ENCODE results near the gene DPP9. TPM values are rescaled to one million over a fixed set of nuclear protein-coding genes. Genes with fewer than 3 reads are reported as not detected.
A peak's percentile ranks its signal among the peaks of the same experiment; 100 is the strongest.

DPP9 gene
- total and polyA plus RNA-seq, 2 of the 13 experiments (the other 11 are each of a cell fraction or from before 2014, with no cell fraction given): 8.4 to 25.8 TPM

GRCh38 chr19:4638828-4639530 is 84.7 kb downstream of the DPP9 start, which contains the start of gene TNFAIP8L1 (continued):
- no peak for TF ChIP-seq ZNF383 (CRISPR knock-in tag; IDR thresholded peaks at IDR 0.05; ENCODE audit: borderline replicate concordance)
- 0 out of 2 replicates have a peak, but pooled peaks have one; percentile 25 for TF ChIP-seq DNMT3B (CRISPR knock-in tag; conservative IDR thresholded peaks at IDR 0.05)
- TF ChIP-seq CBFB (CRISPR knock-in tag; IDR thresholded peaks at IDR 0.05): no peak
- no peak for TF ChIP-seq ZBTB10 (CRISPR knock-in tag; IDR thresholded peaks at IDR 0.05; ENCODE audit: borderline replicate concordance)
- no peak for TF ChIP-seq CAMTA2 (CRISPR knock-in tag; IDR thresholded peaks at IDR 0.05; ENCODE audit: borderline replicate concordance)
- TF ChIP-seq EHMT2 (IDR thresholded peaks at IDR 0.05; ENCODE audit: borderline replicate concordance, low read depth, low read length): no peak
- TF ChIP-seq SP4 (CRISPR knock-in tag; IDR thresholded peaks at IDR 0.05): peak; percentile 92
- 0 out of 2 replicates have a peak, but pooled peaks have one; percentile 46 for TF ChIP-seq ZNF235 (CRISPR knock-in tag; IDR thresholded peaks at IDR 0.05; ENCODE audit: borderline replicate concordance)
- peak; percentile 81 for TF ChIP-seq NFYB (CRISPR knock-in tag; IDR thresholded peaks at IDR 0.05)
- TF ChIP-seq GTF2F1 (IDR thresholded peaks at IDR 0.05; ENCODE audit: low read length): no peak
- no peak for TF ChIP-seq CREB3 (CRISPR knock-in tag; IDR thresholded peaks at IDR 0.05)
- no peak for TF ChIP-seq PRPF4 (IDR thresholded peaks at IDR 0.05; ENCODE audit: low read depth, low read length, poor library complexity, severe bottlenecking)
- TF ChIP-seq GPN1 (CRISPR knock-in tag; IDR thresholded peaks at IDR 0.05; ENCODE audit: borderline replicate concordance): no peak
- no peak for TF ChIP-seq KDM5A (IDR thresholded peaks at IDR 0.05; ENCODE audit: borderline replicate concordance, low read length)
- no peak for TF ChIP-seq RCOR2 (CRISPR knock-in tag; IDR thresholded peaks at IDR 0.05)
- no peak for TF ChIP-seq SP1 (IDR thresholded peaks at IDR 0.05)
- peak; percentile 84 for TF ChIP-seq SP1 (CRISPR knock-in tag; IDR thresholded peaks at IDR 0.05)
- no peak for TF ChIP-seq HIC2 (CRISPR knock-in tag; IDR thresholded peaks at IDR 0.05; ENCODE audit: low read depth)
- no peak for TF ChIP-seq MEIS2 (CRISPR knock-in tag; IDR thresholded peaks at IDR 0.05)
- no peak for TF ChIP-seq RBM22 (optimal IDR thresholded peaks at IDR 0.05; ENCODE audit: low read length)
- TF ChIP-seq FOXP1 (IDR thresholded peaks at IDR 0.05): no peak
- TF ChIP-seq FOXP1 (CRISPR knock-in tag; IDR thresholded peaks at IDR 0.05): no peak
- no peak for TF ChIP-seq PAF1 (CRISPR knock-in tag; IDR thresholded peaks at IDR 0.05)
- no peak for TF ChIP-seq ZNF703 (CRISPR knock-in tag; IDR thresholded peaks at IDR 0.05; ENCODE audit: borderline replicate concordance)
